NB4 (cell line): ENCODE measurements around the gene NPIPA7.
"Not testable (repeated sequence)": the region's sequence is repeated elsewhere in the genome, so short reads cannot be mapped to it uniquely, and the experiment has no call there.

Source experiments
- TF ChIP-seq, protein P1 (sequence below): IDR thresholded peaks from one replicate; pipeline ENCODE4 v1.5.1; 2012; ENCODE audit warnings: low read depth, low read length
- TF ChIP-seq, protein P2 (sequence below): IDR thresholded peaks from 2 replicates; pipeline ENCODE4 v1.6.1; 2011; ENCODE audit warnings: low read depth, low read length

DNA sequence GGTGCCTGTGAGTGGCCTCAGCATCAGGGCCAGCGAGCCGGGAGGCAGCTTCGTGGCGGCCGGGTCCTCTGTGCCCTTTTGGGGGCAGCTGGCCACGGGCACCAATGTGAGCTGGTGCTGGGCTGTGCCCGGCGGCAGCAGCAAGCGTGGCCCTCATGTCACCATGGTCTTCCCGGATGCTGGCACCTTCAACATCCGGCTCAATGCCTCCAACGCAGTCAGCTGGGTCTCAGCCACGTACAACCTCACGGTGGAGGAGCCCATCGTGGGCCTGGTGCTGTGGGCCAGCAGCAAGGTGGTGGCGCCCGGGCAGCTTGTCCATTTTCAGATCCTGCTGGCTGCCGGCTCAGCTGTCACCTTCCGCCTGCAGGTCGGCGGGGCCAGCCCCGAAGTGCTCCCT lies 13.1 kb upstream of the NPIPA7 start:
- TF ChIP-seq, protein P1, sequence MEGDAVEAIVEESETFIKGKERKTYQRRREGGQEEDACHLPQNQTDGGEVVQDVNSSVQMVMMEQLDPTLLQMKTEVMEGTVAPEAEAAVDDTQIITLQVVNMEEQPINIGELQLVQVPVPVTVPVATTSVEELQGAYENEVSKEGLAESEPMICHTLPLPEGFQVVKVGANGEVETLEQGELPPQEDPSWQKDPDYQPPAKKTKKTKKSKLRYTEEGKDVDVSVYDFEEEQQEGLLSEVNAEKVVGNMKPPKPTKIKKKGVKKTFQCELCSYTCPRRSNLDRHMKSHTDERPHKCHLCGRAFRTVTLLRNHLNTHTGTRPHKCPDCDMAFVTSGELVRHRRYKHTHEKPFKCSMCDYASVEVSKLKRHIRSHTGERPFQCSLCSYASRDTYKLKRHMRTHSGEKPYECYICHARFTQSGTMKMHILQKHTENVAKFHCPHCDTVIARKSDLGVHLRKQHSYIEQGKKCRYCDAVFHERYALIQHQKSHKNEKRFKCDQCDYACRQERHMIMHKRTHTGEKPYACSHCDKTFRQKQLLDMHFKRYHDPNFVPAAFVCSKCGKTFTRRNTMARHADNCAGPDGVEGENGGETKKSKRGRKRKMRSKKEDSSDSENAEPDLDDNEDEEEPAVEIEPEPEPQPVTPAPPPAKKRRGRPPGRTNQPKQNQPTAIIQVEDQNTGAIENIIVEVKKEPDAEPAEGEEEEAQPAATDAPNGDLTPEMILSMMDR: not testable (repeated sequence)
- TF ChIP-seq, protein P2, sequence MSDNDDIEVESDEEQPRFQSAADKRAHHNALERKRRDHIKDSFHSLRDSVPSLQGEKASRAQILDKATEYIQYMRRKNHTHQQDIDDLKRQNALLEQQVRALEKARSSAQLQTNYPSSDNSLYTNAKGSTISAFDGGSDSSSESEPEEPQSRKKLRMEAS: not testable (repeated sequence)
